HCT116 (cell line): Measurements from ENCODE around the gene AFDN.

ENCODE experiments used
- ATF3 ChIP-seq: IDR thresholded peaks from 2 replicates; pipeline ENCODE4 v1.6.1; 2012
- CTCF ChIP-seq, 3 experiments: fragments of 200-600 bp in 1 of 3; sonication (generic) in 1 of 3; IDR thresholded peaks in 2 of 3; conservative IDR thresholded peaks in 1 of 3; 2 replicates each; pipeline ENCODE4 v1.5.1; 2012 to 2017; ENCODE audit warnings: low read depth in 2 of 3, low read length in 2 of 3, antibody characterized with exemption in 1 of 3, borderline replicate concordance in 1 of 3, control low read depth in 1 of 3, mild to moderate bottlenecking in 1 of 3, mixed read lengths in 1 of 3, mixed run types in 1 of 3, moderate library complexity in 1 of 3; ENCODE audit not compliant: insufficient read depth in 1 of 3
- ELF1 ChIP-seq: IDR thresholded peaks from 2 replicates; pipeline ENCODE4 v1.6.1; 2012; ENCODE audit warnings: low read depth, borderline replicate concordance
- EZH2 ChIP-seq: fragments of 200-600 bp; sonication (generic); IDR thresholded peaks from 2 replicates; pipeline ENCODE4 v1.6.1; 2017; ENCODE audit warnings: antibody characterized with exemption, mixed run types
- POLR2A ChIP-seq: IDR thresholded peaks from 2 replicates; pipeline ENCODE4 v1.7.0; 2011; ENCODE audit warnings: borderline replicate concordance; ENCODE audit not compliant: insufficient read depth, insufficient read length; ENCODE audit errors: extremely low read depth
- POLR2AphosphoS5 ChIP-seq: IDR thresholded peaks from 2 replicates; pipeline ENCODE4 v1.6.1; 2011; ENCODE audit warnings: mild to moderate bottlenecking, low read depth, low read length, moderate library complexity
- SIN3A ChIP-seq: IDR thresholded peaks from 2 replicates; pipeline ENCODE4 v1.6.1; 2012; ENCODE audit warnings: low read depth
- SP1 ChIP-seq: IDR thresholded peaks from 2 replicates; pipeline ENCODE4 v1.6.1; 2012; ENCODE audit warnings: low read depth
- YY1 ChIP-seq: IDR thresholded peaks from 2 replicates; pipeline ENCODE4 v1.6.1; 2011; ENCODE audit warnings: low read length, low read depth, moderate library complexity, mild to moderate bottlenecking; ENCODE audit not compliant: insufficient replicate concordance; ENCODE audit errors: extremely low read depth
- ZNF274 ChIP-seq: fragments of 200-500 bp; sonication (Bioruptor generic); IDR thresholded peaks from 2 replicates; pipeline ENCODE4 v1.6.1; 2014; ENCODE audit warnings: mild to moderate bottlenecking, low read depth, low read length, inconsistent platforms
- TF ChIP-seq, protein P1 (sequence below): IDR thresholded peaks from 2 replicates; pipeline ENCODE4 v1.6.1; 2012

DNA sequence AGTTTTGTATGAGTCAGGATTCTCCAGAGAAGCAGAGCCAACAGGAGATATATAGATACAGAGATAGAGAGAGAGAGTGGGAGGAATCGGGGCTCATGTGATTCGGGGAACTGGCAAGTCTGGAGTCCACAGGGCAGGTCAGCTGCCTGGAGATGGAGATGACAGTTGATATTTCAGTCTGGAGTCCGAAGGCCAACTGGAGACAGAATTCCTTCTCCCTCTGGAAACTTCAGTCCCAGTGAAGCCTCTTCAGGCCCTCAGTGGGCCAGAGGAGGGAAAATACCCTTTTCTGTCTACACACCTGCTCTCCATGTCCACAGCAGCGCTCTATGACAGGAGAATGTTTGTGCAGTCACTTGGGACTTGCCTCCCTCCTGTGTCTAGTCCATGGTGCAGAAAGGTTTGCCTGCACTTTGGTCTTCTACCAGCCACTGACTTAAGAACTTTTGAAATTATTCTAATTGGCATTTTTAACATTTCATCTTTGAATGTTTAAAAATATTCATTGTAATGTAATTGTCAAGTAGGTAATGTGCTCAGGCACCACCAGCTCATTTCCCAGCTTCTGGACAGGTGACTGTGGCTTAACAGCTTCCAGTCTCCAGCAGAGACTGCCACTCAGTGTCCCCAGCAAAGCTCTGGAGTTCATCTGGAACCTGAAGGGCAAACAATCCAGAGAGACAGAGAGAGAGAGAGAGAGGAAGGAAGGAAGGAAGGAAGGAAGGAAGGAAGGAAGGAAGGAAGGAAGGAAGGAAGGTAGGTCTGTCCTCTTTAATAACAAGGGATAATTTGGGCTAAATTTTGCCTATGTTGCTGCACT is 43.8 kb upstream of the AFDN start:
- TF ChIP-seq CTCF (IDR thresholded peaks at IDR 0.05 in 2 of 3, conservative IDR thresholded peaks at IDR 0.05 in 1 of 3; ENCODE audit: borderline replicate concordance in 1 of 3, insufficient read depth in 1 of 3, low read depth in 2 of 3, low read length in 2 of 3) (no peak), SIN3A (no peak), ATF3 (no peak), YY1 (no peak), ZNF274 (no peak), POLR2AphosphoS5 (no peak), EZH2 (no peak), POLR2A (no peak), ELF1 (no peak), SP1 (no peak)
- TF ChIP-seq, protein P1, sequence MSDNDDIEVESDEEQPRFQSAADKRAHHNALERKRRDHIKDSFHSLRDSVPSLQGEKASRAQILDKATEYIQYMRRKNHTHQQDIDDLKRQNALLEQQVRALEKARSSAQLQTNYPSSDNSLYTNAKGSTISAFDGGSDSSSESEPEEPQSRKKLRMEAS: no peak
